Measurements from ENCODE around the gene XRCC5.

Gene XRCC5

DNA sequence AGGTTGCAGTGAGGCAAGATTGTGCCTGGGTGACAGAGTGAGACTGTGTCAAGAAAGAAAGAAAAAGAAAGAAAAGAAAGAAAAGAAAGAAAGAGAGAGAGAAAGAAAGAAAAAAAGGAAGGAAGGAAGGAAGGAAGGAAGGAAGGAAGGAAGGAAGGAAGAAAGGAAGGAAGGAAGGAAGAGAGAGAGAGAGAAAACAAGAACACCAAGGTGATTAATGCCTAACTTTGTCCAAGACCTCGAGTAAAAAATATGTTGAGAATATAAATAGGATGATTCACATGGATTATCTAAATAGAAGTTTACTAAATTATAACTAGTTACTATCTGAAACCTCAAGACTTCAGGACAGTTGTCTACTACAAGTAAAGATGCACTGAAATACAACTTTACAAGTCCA, 34.8 kb upstream of the XRCC5 start:
- Histone ChIP-seq H3K9ac (ENCODE audit: low read length) (no peak overlapping the region), H3K27me3 (ENCODE audit: insufficient read depth, low read length) (no peaks in the 10 kb centered on the region; the same call in 1 of the 2 replicates), H3K4me1 (ENCODE audit: insufficient read depth, low read length, severe bottlenecking) (no peaks in the 10 kb centered on the region), H3K36me3 (ENCODE audit: insufficient read depth, low read length) (no peaks in the 10 kb centered on the region), H3K79me2 (ENCODE audit: insufficient read depth, low read length) (no peaks in the 10 kb centered on the region), H3F3A (ENCODE audit: insufficient read depth, low read length) (no peaks in the 10 kb centered on the region), H3K9me3 (ENCODE audit: low read length) (no peaks in the 10 kb centered on the region), H3K27ac (ENCODE audit: low read depth, low read length, poor library complexity, severe bottlenecking) (no peak overlapping the region), H3K4me2 (ENCODE audit: low read length) (no peak overlapping the region), H4K20me1 (ENCODE audit: insufficient read depth, low read length) (no peaks in the 10 kb centered on the region), H3K4me3 (ENCODE audit: low read depth, low read length, poor library complexity, severe bottlenecking) (no peak overlapping the region), H2AFZ (ENCODE audit: low read length) (no peak overlapping the region), H3K9me2 (ENCODE audit: low read depth, low read length) (no peaks in the 10 kb centered on the region)
- TF ChIP-seq EZH2 (IDR thresholded peaks at IDR 0.05; ENCODE audit: borderline replicate concordance, low read length) (no peak), CTCF (IDR thresholded peaks at IDR 0.05; ENCODE audit: low read length) (no peak)

DNA sequence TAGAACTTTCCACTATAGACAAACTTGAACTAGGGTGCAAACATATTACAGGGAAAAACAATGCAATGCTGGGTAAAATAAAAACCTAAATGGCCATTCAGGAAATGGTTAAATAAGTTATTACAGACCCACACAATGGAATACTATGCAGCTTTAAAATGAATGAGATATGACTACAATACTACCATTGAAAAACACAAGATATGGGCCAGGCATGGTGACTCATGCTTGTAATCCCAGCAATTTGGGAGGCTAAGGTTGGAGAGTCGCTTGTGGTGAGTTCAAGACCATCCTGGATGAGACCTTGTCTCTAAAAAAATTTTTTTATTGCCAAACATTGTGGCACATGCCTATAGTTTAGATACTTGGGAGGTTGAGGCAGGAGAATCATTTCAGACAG, 34.4 kb upstream of the XRCC5 start:
- H3K9ac ChIP-seq (ENCODE audit: low read length) = no peak overlapping the region
- H3K4me1 ChIP-seq (ENCODE audit: insufficient read depth, low read length, severe bottlenecking) = no peaks in the 10 kb centered on the region
- H3K9me2 ChIP-seq (ENCODE audit: low read depth, low read length) = no peaks in the 10 kb centered on the region
- no peaks in the 10 kb centered on the region for H3K36me3 ChIP-seq (ENCODE audit: insufficient read depth, low read length)
- TF ChIP-seq EZH2 (IDR thresholded peaks at IDR 0.05; ENCODE audit: borderline replicate concordance, low read length) (no peak), CTCF (IDR thresholded peaks at IDR 0.05; ENCODE audit: low read length) (no peak)
- H3K9me3 ChIP-seq (ENCODE audit: low read length) = no peaks in the 10 kb centered on the region
- H3F3A ChIP-seq (ENCODE audit: insufficient read depth, low read length) = no peaks in the 10 kb centered on the region
- no peak overlapping the region for H3K4me2 ChIP-seq (ENCODE audit: low read length)
- no peak overlapping the region for H3K27ac ChIP-seq (ENCODE audit: low read depth, low read length, poor library complexity, severe bottlenecking)
- H4K20me1 ChIP-seq (ENCODE audit: insufficient read depth, low read length) = no peaks in the 10 kb centered on the region
- H3K79me2 ChIP-seq (ENCODE audit: insufficient read depth, low read length) = no peaks in the 10 kb centered on the region
- H3K4me3 ChIP-seq (ENCODE audit: low read depth, low read length, poor library complexity, severe bottlenecking) = no peak overlapping the region
- no peaks in the 10 kb centered on the region; the same call in 1 of the 2 replicates for H3K27me3 ChIP-seq (ENCODE audit: insufficient read depth, low read length)
- H2AFZ ChIP-seq (ENCODE audit: low read length) = no peak overlapping the region

DNA sequence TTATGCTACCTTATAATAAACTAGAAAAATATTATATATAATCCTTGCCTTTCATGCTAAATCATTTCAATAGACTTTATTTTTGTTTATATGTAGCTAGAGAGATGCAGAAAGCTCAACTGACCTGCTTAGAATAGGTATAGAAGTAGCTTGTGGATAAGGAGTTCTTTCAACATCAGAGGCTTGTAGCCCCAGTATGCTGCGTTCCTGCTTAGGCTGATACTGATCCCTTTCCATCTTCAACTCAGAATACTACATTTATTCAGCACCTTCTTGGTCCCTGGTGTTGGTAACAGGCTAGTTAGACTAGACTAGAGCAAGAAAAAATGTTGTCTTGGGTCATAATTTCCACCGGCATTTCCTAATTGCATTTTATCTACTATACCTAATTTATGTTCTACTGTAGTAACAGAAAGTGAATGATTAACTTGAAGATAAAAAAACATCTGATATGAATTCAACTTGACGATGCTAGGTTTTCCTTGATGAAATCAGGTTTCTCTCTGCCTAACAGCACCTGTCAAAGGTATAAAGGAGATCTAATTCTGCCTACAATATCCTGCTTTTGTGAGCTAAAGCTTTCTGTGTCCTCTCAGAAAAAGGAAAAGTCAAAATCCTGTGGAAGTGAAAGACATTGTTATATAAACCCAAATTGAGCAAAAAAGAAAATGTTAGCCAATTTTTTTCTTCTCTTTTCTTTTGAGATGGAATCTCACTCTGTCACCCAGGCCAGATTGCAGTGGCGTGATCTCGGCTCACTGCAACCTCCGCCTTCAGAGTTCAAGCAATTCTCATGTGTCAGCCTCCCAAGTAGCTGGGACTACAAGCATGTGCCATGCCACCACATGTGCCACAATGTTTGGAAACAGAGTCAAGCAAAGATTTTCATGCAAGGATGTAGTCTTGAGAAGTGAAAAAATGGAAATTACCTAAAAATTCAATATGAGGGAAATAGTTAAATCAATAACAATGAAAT, 33.4 kb upstream of the XRCC5 start:
- Histone ChIP-seq H2AFZ (ENCODE audit: low read length) (no peak overlapping the region), H3K36me3 (ENCODE audit: insufficient read depth, low read length) (no peaks in the 10 kb centered on the region), H3K4me1 (ENCODE audit: insufficient read depth, low read length, severe bottlenecking) (no peaks in the 10 kb centered on the region), H3K4me3 (ENCODE audit: low read depth, low read length, poor library complexity, severe bottlenecking) (no peak overlapping the region), H3K9me3 (ENCODE audit: low read length) (no peaks in the 10 kb centered on the region), H4K20me1 (ENCODE audit: insufficient read depth, low read length) (no peaks in the 10 kb centered on the region), H3K9ac (ENCODE audit: low read length) (no peak overlapping the region), H3K27ac (ENCODE audit: low read depth, low read length, poor library complexity, severe bottlenecking) (no peak overlapping the region), H3K27me3 (ENCODE audit: insufficient read depth, low read length) (no peaks in the 10 kb centered on the region; the same call in 1 of the 2 replicates), H3K9me2 (ENCODE audit: low read depth, low read length) (no peaks in the 10 kb centered on the region), H3K79me2 (ENCODE audit: insufficient read depth, low read length) (no peaks in the 10 kb centered on the region), H3F3A (ENCODE audit: insufficient read depth, low read length) (no peaks in the 10 kb centered on the region), H3K4me2 (ENCODE audit: low read length) (no peak overlapping the region)
- TF ChIP-seq EZH2 (IDR thresholded peaks at IDR 0.05; ENCODE audit: borderline replicate concordance, low read length) (no peak), CTCF (IDR thresholded peaks at IDR 0.05; ENCODE audit: low read length) (no peak)

Measured in OCI-LY1 (cell line).